ENCODE results near the gene NNT.
"Not testable (repeated sequence)": the region's sequence is repeated elsewhere in the genome, so short reads cannot be mapped to it uniquely, and the experiment has no call there.

Gene NNT

DNA sequence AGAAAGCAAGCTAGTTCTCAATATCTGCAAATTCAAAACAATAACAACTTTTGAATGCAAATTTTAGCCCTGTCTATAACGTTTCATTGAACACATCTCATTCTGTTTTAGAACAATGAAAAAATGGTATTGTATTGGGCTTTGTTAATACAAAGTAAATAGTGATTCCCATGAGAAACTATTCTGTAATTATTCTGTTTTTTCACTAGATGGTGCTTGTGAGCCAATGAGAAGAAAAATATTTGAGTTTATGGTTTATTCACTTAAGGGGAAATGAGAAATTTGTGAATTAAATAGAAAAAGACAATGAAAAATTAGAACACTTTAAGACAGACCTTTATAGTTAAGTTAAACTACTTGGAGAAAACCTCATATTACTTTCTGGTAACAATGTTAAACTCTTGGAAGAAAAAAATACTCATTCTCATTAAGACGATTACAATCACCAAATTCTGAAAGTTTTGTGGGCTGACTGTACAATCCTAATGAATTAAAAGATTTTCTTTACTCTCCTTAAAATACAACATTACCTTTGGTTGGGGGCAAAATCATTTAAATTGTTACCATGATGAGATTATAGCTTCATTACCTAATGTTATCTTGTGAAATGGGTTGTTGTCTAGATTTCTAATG lies 127.0 kb downstream of the NNT start:
- peak; percentile 16 for DNase-seq

DNA sequence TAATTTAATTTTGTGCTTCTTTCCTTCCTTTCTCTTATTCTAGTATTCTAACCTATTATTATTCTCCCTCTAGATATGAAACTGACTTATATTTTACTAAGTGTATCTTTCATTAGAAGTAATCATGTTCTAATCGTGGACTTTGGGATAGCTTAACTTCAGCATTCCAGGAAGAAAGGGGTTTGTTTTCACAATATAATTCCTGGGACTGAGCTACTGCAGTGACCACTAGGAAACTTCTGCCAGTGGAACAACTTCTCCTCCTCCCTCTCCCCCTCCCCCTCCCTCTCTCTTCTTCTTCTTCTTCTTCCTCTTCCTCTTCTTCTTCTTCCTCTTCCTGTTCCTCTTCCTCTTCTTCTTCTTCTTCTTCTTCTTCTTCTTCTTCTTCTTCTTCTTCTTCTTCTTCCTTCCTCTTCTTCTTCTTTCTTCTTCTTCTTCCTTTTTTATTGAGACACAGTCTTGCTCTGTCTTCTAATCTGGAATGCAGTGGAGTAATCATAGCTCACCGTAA lies 127.9 kb downstream of the NNT start:
- no peak for DNase-seq

DNA sequence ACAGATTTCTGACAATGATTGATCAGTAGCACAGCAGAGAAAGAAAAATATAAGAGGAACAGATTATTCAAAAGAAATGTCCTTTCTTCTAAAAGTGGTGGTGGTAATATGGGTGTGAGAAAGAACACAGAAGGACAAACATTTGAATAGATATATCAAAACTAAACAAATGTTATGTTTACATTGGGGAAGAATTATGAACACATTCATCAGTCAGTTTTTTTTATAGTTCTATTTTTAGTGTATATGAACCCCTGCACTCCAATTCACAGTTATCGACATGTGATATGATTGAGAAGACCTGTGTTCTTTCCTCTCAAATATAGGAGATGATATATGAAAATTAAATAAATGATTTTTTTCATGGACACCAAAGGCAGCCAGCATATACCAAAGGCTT lies 128.6 kb downstream of the NNT start:
- DNase-seq: no peak

DNA sequence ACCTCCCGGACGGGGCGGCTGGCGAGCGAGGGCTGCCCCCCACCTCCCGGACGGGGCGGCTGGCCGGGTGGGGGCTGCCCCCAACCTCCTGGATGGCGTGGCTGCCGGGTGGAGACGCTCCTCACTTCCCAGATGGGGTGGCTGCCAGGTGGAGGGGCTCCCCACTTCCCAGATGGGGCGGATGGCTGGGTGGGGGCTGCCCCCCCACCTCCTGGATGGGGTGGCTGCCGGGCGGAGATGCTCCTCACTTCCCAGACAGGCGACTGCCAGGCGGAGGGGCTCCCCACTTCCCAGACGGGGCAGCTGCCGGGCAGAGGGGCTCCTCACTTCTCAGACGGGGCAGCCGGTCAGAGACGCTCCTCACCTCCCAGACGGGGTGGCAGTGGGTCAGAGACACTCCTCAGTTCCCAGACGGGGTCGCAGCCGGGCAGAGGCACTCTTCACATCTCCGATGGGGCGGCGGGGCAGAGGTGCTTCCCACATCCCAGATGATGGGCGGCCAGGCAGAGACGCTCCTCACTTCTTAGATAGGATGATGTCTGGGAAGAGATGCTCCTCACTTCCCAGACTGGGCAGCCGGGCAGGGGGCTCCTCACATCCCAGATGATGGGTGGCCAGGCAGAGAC lies 143.1 kb downstream of the NNT start:
- DNase-seq: not testable (repeated sequence)

DNA sequence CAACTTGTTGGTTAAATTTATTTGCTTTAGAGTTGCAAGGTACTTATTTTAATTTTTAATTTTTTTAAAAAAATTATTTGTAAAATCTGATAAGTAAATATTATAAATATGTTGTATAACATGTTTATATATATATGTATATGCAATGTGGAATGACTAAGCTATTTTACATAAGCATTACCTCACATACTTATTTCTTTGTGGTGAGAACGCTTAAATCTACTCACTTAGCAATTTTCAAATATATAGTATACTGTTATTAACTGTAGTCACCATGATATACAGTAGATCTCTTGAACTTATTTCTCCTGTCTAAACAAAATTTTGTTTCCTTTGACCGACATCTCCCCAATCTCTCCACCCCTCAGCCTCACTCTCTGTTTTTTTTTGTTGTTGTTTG lies 147.8 kb downstream of the NNT start:
- DNase-seq: no peak

DNA sequence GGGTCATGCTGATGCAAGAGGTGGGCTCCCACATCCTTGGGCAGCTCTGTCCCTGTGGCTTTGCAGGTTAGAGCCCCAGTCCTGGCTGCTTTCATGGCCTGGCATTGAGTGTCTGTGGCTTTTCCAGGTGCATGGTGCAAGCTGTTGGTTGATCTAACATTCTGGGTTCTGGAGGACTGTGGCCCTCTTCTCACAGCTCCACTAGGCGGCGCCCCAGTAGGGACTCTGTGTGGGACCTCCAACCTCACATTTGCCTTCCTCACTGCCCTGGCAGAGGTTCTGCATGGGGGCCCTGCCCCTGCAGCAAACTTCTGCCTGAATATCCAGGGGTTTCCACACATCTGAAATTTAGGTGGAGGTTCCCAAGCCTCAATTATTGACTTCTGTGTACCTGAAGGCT lies 150.1 kb downstream of the NNT start:
- no peak for DNase-seq
